GM12878 (cell line): ENCODE results near the gene ASIC4. TPM values are rescaled to one million over a fixed set of nuclear protein-coding genes. Genes with fewer than 3 reads are reported as not detected.

Experiments used
- ATAC-seq: fragments of 200-7000 bp; cut with Tn5 transposase; 3 replicates; pipeline ENCODE4 v1.9.1; 2020; ENCODE audit warnings: mild to moderate bottlenecking, moderate library complexity
- BruUV-seq: library from RNA; stranded (reverse); fragments of 400-500 nt; replicated peaks from 2 replicates; lab custom pipeline; 2021; lab: Mats Ljungman, UMichigan
- CTCF ChIA-PET: fragments of 300-600 bp; sonication (Branson Sonifier 250); formaldehyde crosslinking; extraction: SDS; loops from one replicate; lab custom pipeline; 2021; ENCODE audit warnings: inconsistent platforms; lab: Yijun Ruan, JAX
- POLR2A ChIA-PET: fragments of 350-600 bp; formaldehyde crosslinking; extraction: SDS; loops from one replicate; lab custom pipeline; 2021; ENCODE audit warnings: inconsistent platforms; lab: Charles Lee
- RAD21 ChIA-PET: fragments of 300-600 bp; sonication (Branson Sonifier 250); formaldehyde crosslinking; loops from one replicate; lab custom pipeline; 2023; ENCODE audit warnings: antibody characterized with exemption; ENCODE audit not compliant: unreplicated experiment; lab: Charles Lee
- SMC1A ChIA-PET: fragments of 300-600 bp; sonication (Branson Sonifier 250); formaldehyde crosslinking; loops from one replicate; lab custom pipeline; 2023; ENCODE audit not compliant: unreplicated experiment, uncharacterized antibody; lab: Charles Lee
- DNase-seq: peaks from one replicate; pipeline ENCODE4 v3.0.0-alpha.2; 2011; ENCODE audit warnings: low read depth, low spot score
- FAIRE-seq: peaks from 3 replicates; lab custom pipeline; 2011; peaks lifted over from hg19 to GRCh38; lab: Jason Lieb, UNC
- H2AFZ ChIP-seq: 2 replicates; pipeline ENCODE4 v1.6.0; 2011; ENCODE audit warnings: low read depth, low read length, control low read depth; ENCODE audit not compliant: control insufficient read depth
- H3K27ac ChIP-seq: 2 replicates; pipeline ENCODE4 v1.5.1; 2011; ENCODE audit warnings: control low read depth; ENCODE audit not compliant: control insufficient read depth, insufficient read depth
- H3K27me3 ChIP-seq, 2 experiments: replicated peaks in 1 of 2; 2 replicates each; pipeline versions ENCODE4 v1.6.0 to v1.6.1; 2011; ENCODE audit warnings: low read length in 1 of 2; ENCODE audit not compliant: control insufficient read depth in 2 of 2, insufficient read depth in 2 of 2
- H3K36me3 ChIP-seq, 2 experiments: 2 replicates each; pipeline ENCODE4 v1.5.1; 2011; ENCODE audit warnings: low read length in 1 of 2; ENCODE audit not compliant: control insufficient read depth in 2 of 2, insufficient read depth in 2 of 2
- H3K4me1 ChIP-seq: 2 replicates; pipeline ENCODE4 v1.6.1; 2011; ENCODE audit warnings: mild to moderate bottlenecking, low read length, moderate library complexity, mixed read lengths; ENCODE audit not compliant: control insufficient read depth, insufficient read depth
- H3K4me2 ChIP-seq: 2 replicates; pipeline ENCODE4 v1.6.0; 2011; ENCODE audit warnings: control low read depth; ENCODE audit not compliant: control insufficient read depth, insufficient read depth
- H3K4me3 ChIP-seq: fragments of 200-600 bp; sonication (generic); 2 replicates; pipeline ENCODE4 v1.5.1; 2016
- H3K79me2 ChIP-seq: 2 replicates; pipeline ENCODE4 v1.6.0; 2011; ENCODE audit warnings: low read length; ENCODE audit not compliant: control insufficient read depth, insufficient read depth
- H3K9ac ChIP-seq: 2 replicates; pipeline ENCODE4 v1.8.0; 2011; ENCODE audit warnings: low read length, control low read depth, mixed read lengths; ENCODE audit not compliant: control insufficient read depth, insufficient read depth
- H3K9me3 ChIP-seq: replicated peaks from 3 replicates; pipeline ENCODE4 v1.5.1; 2011; ENCODE audit warnings: mild to moderate bottlenecking, low read length; ENCODE audit not compliant: control insufficient read depth, insufficient read depth
- H4K20me1 ChIP-seq: 2 replicates; pipeline ENCODE4 v1.6.0; 2011; ENCODE audit not compliant: control insufficient read depth, insufficient read depth
- BACH1 ChIP-seq: fragments of 450-650 bp; IDR thresholded peaks from 2 replicates; pipeline ENCODE4 v1.6.1; 2017; ENCODE audit warnings: mild to moderate bottlenecking, borderline replicate concordance
- CHD1 ChIP-seq: IDR thresholded peaks from 2 replicates; pipeline ENCODE4 v1.6.1; 2012; ENCODE audit warnings: low read depth, low read length, improper control_type of control experiment
- DPF2 ChIP-seq: fragments of 450-650 bp; IDR thresholded peaks from 2 replicates; pipeline ENCODE4 v1.6.1; 2017; ENCODE audit warnings: mild to moderate bottlenecking
- HDAC2 ChIP-seq: fragments of 200-600 bp; sonication (generic); IDR thresholded peaks from 2 replicates; pipeline ENCODE4 v1.6.1; 2017
- HDGF ChIP-seq: fragments of 450-650 bp; IDR thresholded peaks from 2 replicates; pipeline ENCODE4 v1.6.1; 2016; ENCODE audit warnings: antibody characterized with exemption
- KLF5 ChIP-seq: fragments of 450-650 bp; IDR thresholded peaks from 2 replicates; pipeline ENCODE4 v1.6.1; 2014; ENCODE audit warnings: mild to moderate bottlenecking; ENCODE audit not compliant: partially characterized antibody
- MXI1 ChIP-seq: fragments of 150-350 bp; IDR thresholded peaks from 2 replicates; pipeline ENCODE4 v1.6.1; 2011; ENCODE audit warnings: low read depth, mild to moderate bottlenecking, inconsistent platforms, low read length, improper control_type of control experiment
- NR2F1 ChIP-seq: fragments of 450-650 bp; conservative IDR thresholded peaks from 2 replicates; pipeline ENCODE4 v1.6.1; 2017; ENCODE audit warnings: mild to moderate bottlenecking
- RAD51 ChIP-seq: fragments of 450-650 bp; IDR thresholded peaks from 2 replicates; pipeline ENCODE4 v1.6.1; 2016; ENCODE audit warnings: moderate library complexity, mild to moderate bottlenecking, inconsistent platforms
- SMAD1 ChIP-seq: fragments of 450-650 bp; IDR thresholded peaks from 2 replicates; pipeline ENCODE4 v1.6.1; 2018; ENCODE audit warnings: mild to moderate bottlenecking, low read depth; ENCODE audit not compliant: partially characterized antibody
- SMAD5 ChIP-seq: IDR thresholded peaks from 2 replicates; pipeline ENCODE4 v1.6.1; 2016; ENCODE audit warnings: antibody characterized with exemption, low read depth
- SPI1 ChIP-seq: IDR thresholded peaks from 2 replicates; pipeline ENCODE4 v1.6.1; 2011; ENCODE audit warnings: low read depth, mild to moderate bottlenecking, low read length, moderate library complexity, borderline replicate concordance; ENCODE audit not compliant: insufficient read depth
- WGBS: methylation state at CpG from one replicate; pipeline ENCODE4 v1.1.6; 2016; ENCODE audit warnings: low lambda C conversion rate; ENCODE audit not compliant: insufficient replicate concordance, insufficient coverage; ENCODE audit errors: missing lambda C conversion rate; 5-methylcytosine and 5-hydroxymethylcytosine counted together
- in situ Hi-C: fragments of 300-500 bp; cut with MboI; formaldehyde crosslinking; loops from 9 replicates; pipeline ENCODE4 v1.14.3; 2018; ENCODE audit warnings: mixed read lengths
- intact Hi-C: fragments of 100-400 bp; cut with micrococcal nuclease; formaldehyde crosslinking; loops from one replicate; pipeline ENCODE4 v1.14.2; 2022; ENCODE audit not compliant: unreplicated experiment
- polyA plus RNA-seq, 11 experiments: library from polyadenylated mRNA; depleted of rRNA in 4 of 11; unstranded in 6 of 11; stranded (reverse) in 5 of 11; fragments of >200 nt; fragmentation: Nextera tagmentation in 4 of 11; fragmentation: Illumina TruSeq in 1 of 11; extraction: Ambion mirVana in 4 of 11; extraction: Trizol in 1 of 11; gene quantifications; 1 replicate in 1 of 11; 2 replicates in 10 of 11; pipeline versions ENCODE4 v1.2.1 to v1.2.3, GENCODE V29; 2011 to 2016; ENCODE audit warnings: inconsistent platforms in 2 of 11, missing spikeins in 2 of 11, low read depth in 1 of 11
- total RNA-seq, 4 experiments: library from RNA; depleted of rRNA in 3 of 4; stranded (reverse); fragments of >200 nt in 3 of 4; fragmentation: Illumina TruSeq in 1 of 4; extraction: Trizol in 1 of 4; gene quantifications; 2 replicates each; pipeline versions ENCODE4 v1.2.1 to v1.2.3, GENCODE V29; 2013 to 2021
- TF ChIP-seq, protein P1 (sequence below): fragments of 150-350 bp; IDR thresholded peaks from 2 replicates; pipeline ENCODE4 v1.6.1; 2014; ENCODE audit warnings: mild to moderate bottlenecking, low read depth, low read length

The ASIC4 gene
- total and polyA plus RNA-seq, 10 of the 15 experiments (the other 5 are each of a cell fraction or from before 2014, with no cell fraction given): 0.01 TPM; not detected in 9

DNA sequence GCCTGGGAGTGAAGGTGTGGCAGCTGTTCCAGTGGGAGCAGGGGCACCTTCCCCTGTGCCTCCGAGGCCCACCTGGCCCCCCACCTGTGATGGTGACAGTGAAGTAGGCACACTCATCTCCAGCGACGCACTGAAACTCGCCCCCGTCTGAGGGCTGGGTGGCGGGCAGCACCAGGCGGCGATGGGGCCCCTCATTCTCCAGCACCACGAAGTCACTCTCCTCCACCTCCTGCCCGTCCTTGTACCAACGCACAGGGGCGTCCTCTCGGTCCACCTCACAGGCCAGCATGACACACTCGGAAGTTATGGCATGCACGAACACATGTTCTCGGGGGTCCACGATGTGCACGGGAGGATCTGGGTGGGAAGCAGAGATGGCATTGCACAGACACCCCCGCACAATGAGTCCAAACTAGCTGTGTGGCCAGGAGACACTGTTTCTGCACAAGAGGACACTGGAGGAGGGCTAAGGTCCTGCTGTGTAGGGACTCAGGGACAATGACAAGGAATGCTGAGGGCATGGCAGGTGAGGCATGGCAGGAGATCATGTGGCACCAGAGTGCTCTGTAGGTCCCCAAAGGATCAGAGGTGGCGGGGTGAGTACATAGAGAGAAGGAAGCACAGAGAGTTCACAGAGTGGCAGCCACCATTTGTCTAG lies 49.1 kb downstream of the ASIC4 start (continued):
- TF ChIP-seq BACH1 (no peak), KLF5 (no peak), SMAD5 (no peak), NR2F1 (no peak)
- TF ChIP-seq, protein P1, sequence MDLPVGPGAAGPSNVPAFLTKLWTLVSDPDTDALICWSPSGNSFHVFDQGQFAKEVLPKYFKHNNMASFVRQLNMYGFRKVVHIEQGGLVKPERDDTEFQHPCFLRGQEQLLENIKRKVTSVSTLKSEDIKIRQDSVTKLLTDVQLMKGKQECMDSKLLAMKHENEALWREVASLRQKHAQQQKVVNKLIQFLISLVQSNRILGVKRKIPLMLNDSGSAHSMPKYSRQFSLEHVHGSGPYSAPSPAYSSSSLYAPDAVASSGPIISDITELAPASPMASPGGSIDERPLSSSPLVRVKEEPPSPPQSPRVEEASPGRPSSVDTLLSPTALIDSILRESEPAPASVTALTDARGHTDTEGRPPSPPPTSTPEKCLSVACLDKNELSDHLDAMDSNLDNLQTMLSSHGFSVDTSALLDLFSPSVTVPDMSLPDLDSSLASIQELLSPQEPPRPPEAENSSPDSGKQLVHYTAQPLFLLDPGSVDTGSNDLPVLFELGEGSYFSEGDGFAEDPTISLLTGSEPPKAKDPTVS: no peak

DNA sequence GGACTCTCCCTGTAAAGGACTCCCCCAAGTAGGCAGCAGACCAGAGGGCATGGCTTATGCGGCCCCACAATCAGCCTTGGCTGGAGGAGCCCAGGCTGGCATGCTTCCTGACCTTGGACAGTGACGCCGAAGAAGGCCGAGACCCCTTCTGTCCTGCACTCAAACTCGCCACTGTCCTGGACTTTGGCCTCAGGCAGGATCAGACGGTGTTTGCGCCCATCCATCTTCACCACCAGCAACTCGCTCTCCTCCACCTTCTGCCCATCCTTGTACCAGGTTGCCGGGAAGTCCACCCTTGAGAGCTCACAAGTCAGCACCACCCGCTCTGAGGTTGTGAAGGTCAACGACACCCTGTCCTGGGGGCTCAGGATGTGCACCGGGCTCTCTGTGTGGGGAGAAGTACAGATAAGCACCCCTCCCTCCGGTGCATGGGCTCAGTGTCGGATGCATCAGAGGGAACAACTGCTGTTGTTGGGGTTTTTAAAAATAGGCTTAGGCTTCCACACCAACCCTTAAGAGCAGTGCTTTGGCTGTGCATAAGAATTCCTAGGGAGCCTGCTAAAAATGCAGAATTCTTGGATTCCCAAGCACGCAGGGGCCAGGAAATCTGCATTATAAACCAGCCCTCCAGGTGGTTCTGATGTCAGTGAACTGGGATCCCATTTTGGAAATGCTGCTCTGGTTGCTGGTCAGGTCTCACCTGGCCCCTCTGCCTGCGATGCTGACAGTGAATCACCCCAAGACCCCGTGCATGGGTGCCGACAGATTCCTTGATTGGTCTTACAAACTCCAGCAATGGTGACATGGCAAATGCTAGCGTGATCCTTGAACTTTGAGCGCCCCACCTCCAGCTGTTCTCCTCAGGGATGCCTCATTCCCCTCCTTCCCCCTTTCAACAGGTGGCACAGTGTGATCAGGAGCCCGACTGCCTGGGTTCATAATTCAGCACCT lies 51.1 kb downstream of the ASIC4 start:
- CTCF ChIA-PET: no interaction called here
- intact Hi-C loops: no loop called here

More for the DNA sequence above, 51.1 kb downstream of the ASIC4 start:
- H3K36me3 ChIP-seq: no peaks in the 10 kb centered on the region
- TF ChIP-seq MXI1 (no peak), RAD51 (no peak), DPF2 (no peak), CHD1 (no peak), HDAC2 (no peak), HDGF (no peak), SMAD1 (no peak), SPI1 (no peak)
- TF ChIP-seq, all 136 proteins: peak for 0
- 27% methylated on average over 21 of the region's 21 CpGs for WGBS
- FAIRE-seq (no peak), ATAC-seq (no peak), DNase-seq (no peak)
- no peaks in the 10 kb centered on the region for H4K20me1 ChIP-seq
- H3K27me3 ChIP-seq: peaks cover 0 to 3% of the 10 kb centered on the region in 2 experiments; a peak in 2 of 4 replicates
- H3K27ac ChIP-seq: no peak overlapping the region
- no peaks in the 10 kb centered on the region for H3K9me3 ChIP-seq
- ChIA-PET RAD21 (no interaction called here), SMC1A (no interaction called here), POLR2A (no interaction called here)
- H3K4me1 ChIP-seq: no peaks in the 10 kb centered on the region
- no peak overlapping the region for H3K9ac ChIP-seq
- no TSS peak for BruUV-seq
- no peak overlapping the region for H3K4me2 ChIP-seq
- H2AFZ ChIP-seq: no peak overlapping the region
- in situ Hi-C loops: no loop called here
- no peak overlapping the region for H3K4me3 ChIP-seq
- H3K79me2 ChIP-seq: no peaks in the 10 kb centered on the region
